Spinal cord (tissue), 10 donors: ENCODE measurements around the gene MAPK8IP1. TPM values are rescaled to one million over a fixed set of nuclear protein-coding genes. Genes with fewer than 3 reads are reported as not detected.
"Not testable (repeated sequence)": the region's sequence is repeated elsewhere in the genome, so short reads cannot be mapped to it uniquely, and the experiment has no call there.

Experiments
- DNase-seq, 6 donors: peaks; one replicate each; pipeline versions ENCODE4 v3.0.0 to v3.0.0-alpha.2; 2013 to 2015; ENCODE audit warnings: low spot score in 6 of 6, low read depth in 4 of 6
- H3K27ac ChIP-seq: one replicate; pipeline ENCODE4 v1.5.1; 2013; ENCODE audit warnings: low read depth, low read length, control low read depth
- H3K27me3 ChIP-seq: one replicate; pipeline ENCODE4 v1.6.1; 2013; ENCODE audit warnings: low read length; ENCODE audit not compliant: control insufficient read depth, insufficient read depth
- H3K36me3 ChIP-seq: one replicate; pipeline ENCODE4 v1.6.1; 2013; ENCODE audit warnings: low read length; ENCODE audit not compliant: control insufficient read depth, insufficient read depth
- H3K4me1 ChIP-seq: one replicate; pipeline ENCODE4 v1.6.1; 2013; ENCODE audit warnings: low read length; ENCODE audit not compliant: control insufficient read depth, insufficient read depth
- H3K4me3 ChIP-seq: one replicate; pipeline ENCODE4 v1.5.1; 2013; ENCODE audit warnings: low read depth, low read length, control low read depth
- H3K9me3 ChIP-seq: one replicate; pipeline ENCODE4 v1.6.1; 2013; ENCODE audit warnings: low read length; ENCODE audit not compliant: control insufficient read depth, insufficient read depth
- WGBS: methylation state at CpG from one replicate; pipeline ENCODE4 v1.1.5; 2013; ENCODE audit warnings: missing lambda C conversion rate; ENCODE audit not compliant: insufficient coverage; 5-methylcytosine and 5-hydroxymethylcytosine counted together
- polyA plus RNA-seq, 2 donors: library from polyadenylated mRNA; unstranded; fragments of 120-200 nt; gene quantifications; one replicate each; pipeline ENCODE4 v1.2.1, GENCODE V29; 2013; ENCODE audit not compliant: insufficient read length in 2 of 2
- total RNA-seq, 2 donors: library from RNA; depleted of rRNA in 1 of 2; stranded (reverse); fragments of 120-200 nt in 1 of 2; fragments of >200 nt in 1 of 2; gene quantifications; one replicate each; pipeline versions ENCODE4 v1.2.3 to v1.2.4, GENCODE V29; 2013 to 2014
- donor health status: healthy.

Gene MAPK8IP1
- total and polyA plus RNA-seq, 4 donors, result 77.4 to 269 (median 184) TPM

- no peak for DNase-seq
- H3K4me1 ChIP-seq, result peaks cover 72% of the 10 kb centered on the region
- H3K4me3 ChIP-seq, result no peak overlapping the region
- H3K36me3 ChIP-seq, result peaks cover 49% of the 10 kb centered on the region
- no peak overlapping the region for H3K27ac ChIP-seq
- no peaks in the 10 kb centered on the region for H3K27me3 ChIP-seq
- H3K9me3 ChIP-seq, result no peaks in the 10 kb centered on the region
- WGBS, result 90% methylated on average over 5 of the region's 6 CpGs
Measured at GRCh38 chr11:45897556-45897955, 12.1 kb downstream of the MAPK8IP1 start.

- Histone ChIP-seq H3K27me3 (no peaks in the 10 kb centered on the region), H3K4me3 (peak overlapping the region; percentile 50), H3K27ac (peak overlapping the region; percentile 93), H3K36me3 (peaks cover 59% of the 10 kb centered on the region), H3K9me3 (no peaks in the 10 kb centered on the region), H3K4me1 (peaks cover 77% of the 10 kb centered on the region)
- WGBS, result 0% methylated on average over 3 of the region's 3 CpGs
- DNase-seq, result no peak
Measured at GRCh38 chr11:45899086-45899447, 13.6 kb downstream of the MAPK8IP1 start.

- H3K9me3 ChIP-seq, result no peaks in the 10 kb centered on the region
- DNase-seq, result peak in 5 of 6 donors; percentile 85 to 97 (median 88)
- peak overlapping the region; percentile 93 for H3K27ac ChIP-seq
- peaks cover 64% of the 10 kb centered on the region for H3K36me3 ChIP-seq
- peaks cover 79% of the 10 kb centered on the region for H3K4me1 ChIP-seq
- no peaks in the 10 kb centered on the region for H3K27me3 ChIP-seq
- peak overlapping the region; percentile 50 for H3K4me3 ChIP-seq
- under 1% methylated on average over 52 of the region's 62 CpGs for WGBS
Measured at GRCh38 chr11:45899448-45900174, 14.2 kb downstream of the MAPK8IP1 start.

GRCh38 chr11:45900175-45900800 is 14.8 kb downstream of the MAPK8IP1 start:
- H3K9me3 ChIP-seq, H3K27me3 ChIP-seq: not testable (repeated sequence)
- Histone ChIP-seq H3K36me3 (peaks cover 69% of the 10 kb centered on the region), H3K27ac (peak overlapping the region; percentile 90), H3K4me1 (peaks cover 79% of the 10 kb centered on the region), H3K4me3 (peak overlapping the region; percentile 68)
- WGBS, result under 1% methylated on average over 28 of the region's 59 CpGs
- DNase-seq, result peak in 1 of 6 donors; percentile 36

- DNase-seq, result peak in 4 of 6 donors; percentile 62 to 92 (median 81)
- WGBS, result 6% methylated on average over 8 of the region's 8 CpGs
- H3K27me3 ChIP-seq, result no peaks in the 10 kb centered on the region
- H3K9me3 ChIP-seq, result no peaks in the 10 kb centered on the region
- peaks cover 73% of the 10 kb centered on the region for H3K4me1 ChIP-seq
- H3K36me3 ChIP-seq, result peaks cover 73% of the 10 kb centered on the region
- H3K27ac ChIP-seq, result peak overlapping the region; percentile 90
- peak overlapping the region; percentile 68 for H3K4me3 ChIP-seq
Measured at GRCh38 chr11:45900916-45901617, 15.6 kb downstream of the MAPK8IP1 start.

- Histone ChIP-seq H3K4me1 (peaks cover 71% of the 10 kb centered on the region), H3K27me3 (no peaks in the 10 kb centered on the region), H3K36me3 (peaks cover 75% of the 10 kb centered on the region), H3K4me3 (peak overlapping the region; percentile 68), H3K9me3 (no peaks in the 10 kb centered on the region), H3K27ac (peak overlapping the region; percentile 90)
- 21% methylated on average over 6 of the region's 6 CpGs for WGBS
- DNase-seq, result no peak
Measured at GRCh38 chr11:45901626-45902025, 16.2 kb downstream of the MAPK8IP1 start.

- no peak for DNase-seq
- 88% methylated on average over 51 of the region's 56 CpGs for WGBS
- Histone ChIP-seq H3K4me1 (peaks cover 71% of the 10 kb centered on the region), H3K36me3 (peaks cover 81% of the 10 kb centered on the region), H3K4me3 (no peak overlapping the region), H3K9me3 (no peaks in the 10 kb centered on the region), H3K27me3 (no peaks in the 10 kb centered on the region), H3K27ac (peak overlapping the region; percentile 90)
Measured at GRCh38 chr11:45902452-45903380, 17.3 kb downstream of the MAPK8IP1 start.

- Histone ChIP-seq H3K9me3 (no peaks in the 10 kb centered on the region), H3K4me3 (no peak overlapping the region), H3K27ac (no peak overlapping the region), H3K4me1 (peaks cover 72% of the 10 kb centered on the region), H3K27me3 (no peaks in the 10 kb centered on the region), H3K36me3 (peaks cover 86% of the 10 kb centered on the region)
- DNase-seq, result no peak
- WGBS, result 82% methylated on average over 15 of the region's 15 CpGs
Measured at GRCh38 chr11:45904309-45904915, 19.0 kb downstream of the MAPK8IP1 start.

- no peaks in the 10 kb centered on the region for H3K27me3 ChIP-seq
- peaks cover 71% of the 10 kb centered on the region for H3K4me1 ChIP-seq
- DNase-seq, result no peak
- H3K36me3 ChIP-seq, result peaks cover 93% of the 10 kb centered on the region
- no peaks in the 10 kb centered on the region for H3K9me3 ChIP-seq
- no peak overlapping the region for H3K27ac ChIP-seq
- H3K4me3 ChIP-seq, result no peak overlapping the region
- 94% methylated on average over 19 of the region's 19 CpGs for WGBS
Measured at GRCh38 chr11:45905095-45905494, 19.6 kb downstream of the MAPK8IP1 start.
